ENCODE results near the gene PITX2.
"Not testable (repeated sequence)": the region's sequence is repeated elsewhere in the genome, so short reads cannot be mapped to it uniquely, and the experiment has no call there.

Gene PITX2

GRCh38 chr4:110610940-110611831 lies 11.7 kb downstream of the PITX2 start:
- DNase-seq (ENCODE audit: low read depth in 2 of 2) = no peak

GRCh38 chr4:110610620-110610939 lies 12.3 kb downstream of the PITX2 start:
- no peak for DNase-seq (ENCODE audit: low read depth in 2 of 2)

- DNase-seq (ENCODE audit: low read depth in 2 of 2) = no peak
These were observed 13.7 kb downstream of the PITX2 start for GRCh38 chr4:110609044-110609750.

- DNase-seq (ENCODE audit: low read depth in 2 of 2) = no peak
These were observed 17.8 kb downstream of the PITX2 start for GRCh38 chr4:110605077-110605476.

- no peak for DNase-seq (ENCODE audit: low read depth in 2 of 2)
These were observed 20.8 kb downstream of the PITX2 start for GRCh38 chr4:110602061-110602460.

GRCh38 chr4:110597582-110597981 lies 25.3 kb downstream of the PITX2 start:
- no peak for DNase-seq (ENCODE audit: low read depth in 2 of 2)

GRCh38 chr4:110596431-110596830 lies 26.4 kb downstream of the PITX2 start:
- DNase-seq (ENCODE audit: low read depth in 2 of 2) = no peak

- no peak for DNase-seq (ENCODE audit: low read depth in 2 of 2)
These were observed 27.3 kb downstream of the PITX2 start for GRCh38 chr4:110595583-110595982.

GRCh38 chr4:110589297-110589696 lies 33.6 kb downstream of the PITX2 start:
- no peak for DNase-seq (ENCODE audit: low read depth in 2 of 2)

- DNase-seq (ENCODE audit: low read depth in 2 of 2) = no peak
These were observed 35.1 kb downstream of the PITX2 start for GRCh38 chr4:110587666-110588285.

- no peak for DNase-seq (ENCODE audit: low read depth in 2 of 2)
These were observed 36.6 kb downstream of the PITX2 start for GRCh38 chr4:110586131-110586850.

- not testable (repeated sequence) for DNase-seq (ENCODE audit: low read depth in 2 of 2)
These were observed 46.2 kb downstream of the PITX2 start for GRCh38 chr4:110576696-110577095.
